Transverse colon (tissue), 4 donors: ENCODE data around the gene NUDT8. TPM values are rescaled to one million over a fixed set of nuclear protein-coding genes. Genes with fewer than 3 reads are reported as not detected.

Experiments used
- DNase-seq: peaks from one replicate; pipeline ENCODE4 v3.0.0-alpha.2; 2019
- H3K27ac ChIP-seq, 4 donors: fragments of 200-600 bp; sonication (generic); 2 replicates each; pipeline ENCODE4 v1.5.1; 2016 to 2018; ENCODE audit warnings: inconsistent platforms in 4 of 4
- H3K27me3 ChIP-seq: fragments of 200-600 bp; sonication (generic); 2 replicates; pipeline ENCODE4 v1.5.1; 2017; ENCODE audit warnings: inconsistent platforms
- H3K36me3 ChIP-seq, 4 donors: fragments of 200-600 bp; sonication (generic); 2 replicates each; pipeline ENCODE4 v1.5.1; 2017 to 2019; ENCODE audit warnings: inconsistent platforms in 4 of 4
- H3K4me1 ChIP-seq, 4 donors: fragments of 200-600 bp; sonication (generic); 2 replicates each; pipeline ENCODE4 v1.5.1; 2017 to 2020; ENCODE audit warnings: inconsistent platforms in 4 of 4
- H3K4me3 ChIP-seq, 4 donors: fragments of 200-600 bp; sonication (generic); 1 replicate in 1 of 4; 2 replicates in 3 of 4; pipeline versions ENCODE4 v1.5.1 to v1.6.1; 2017 to 2019; ENCODE audit warnings: inconsistent platforms in 4 of 4
- H3K9me3 ChIP-seq, 2 donors: fragments of 200-600 bp; sonication (generic); 2 replicates each; pipeline ENCODE4 v1.5.1; 2017 to 2019; ENCODE audit warnings: inconsistent platforms in 2 of 2
- EP300 ChIP-seq: sonication (generic); formaldehyde crosslinking; IDR thresholded peaks from one replicate; pipeline ENCODE4 v1.6.1; 2017; ENCODE audit warnings: antibody characterized with exemption, low read depth
- POLR2A ChIP-seq: fragments of 450-650 bp; IDR thresholded peaks from one replicate; pipeline ENCODE4 v1.6.1; 2016; ENCODE audit warnings: antibody characterized with exemption, mild to moderate bottlenecking, moderate library complexity
- POLR2AphosphoS5 ChIP-seq, 3 donors: sonication (generic); formaldehyde crosslinking; IDR thresholded peaks; one replicate each; pipeline ENCODE4 v1.6.1; 2016; ENCODE audit warnings: antibody characterized with exemption in 3 of 3
- WGBS, 2 donors: methylation state at CpG; one replicate each; pipeline ENCODE4 v1.1.5; 2018; ENCODE audit warnings: low coverage in 1 of 2; 5-methylcytosine and 5-hydroxymethylcytosine counted together
- in situ Hi-C, 4 donors: fragments of 200-750 bp; cut with MboI; loops; one replicate each; pipeline versions ENCODE4 v1.15.0 to v1.15.1; 2017; ENCODE audit warnings: low sequenced_read_pairs in 3 of 4, low pct_ligation_motif_present in 1 of 4, low pct_unique_long_range_greater_than_20kb in 1 of 4
- intact Hi-C: fragments of 100-400 bp; cut with DNase I; formaldehyde crosslinking; loops from one replicate; pipeline ENCODE4 v1.15.1; 2023; ENCODE audit warnings: low total_unique reads
- total RNA-seq, 4 donors: library from RNA; depleted of rRNA; stranded (reverse); fragments of >200 nt; gene quantifications; one replicate each; pipeline ENCODE4 v1.1.0, GENCODE V29; 2016
- TF ChIP-seq, protein P1 (sequence below), 5 experiments: fragments of 200-600 bp in 3 of 5; fragments of 450-650 bp in 2 of 5; sonication (generic) in 3 of 5; IDR thresholded peaks; 1 replicate in 2 of 5; 2 replicates in 3 of 5; pipeline ENCODE4 v1.5.1; 2016 to 2017; ENCODE audit warnings: antibody characterized with exemption in 5 of 5, inconsistent platforms in 3 of 5, mild to moderate bottlenecking in 2 of 5, moderate library complexity in 1 of 5

NUDT8 gene
- total RNA-seq, 4 donors from 2014 or later, result 21.3 to 68.5 (median 26.9) TPM

GRCh38 chr11:67615728-67616430 is 13.9 kb downstream of the NUDT8 start:
- Histone ChIP-seq H3K36me3 (no peaks in the 10 kb centered on the region), H3K4me1 (peaks cover 6 to 13% (median 12%) of the 10 kb centered on the region in 4 donors), H3K27ac (no peak overlapping the region), H3K9me3 (no peaks in the 10 kb centered on the region), H3K27me3 (peaks cover 15% of the 10 kb centered on the region), H3K4me3 (no peak overlapping the region)
- in situ Hi-C loops, result no loop called here
- TF ChIP-seq POLR2A, result no peak
- TF ChIP-seq EP300, result no peak
- no peak for TF ChIP-seq POLR2AphosphoS5 (IDR thresholded peaks at IDR 0.05)
- TF ChIP-seq, protein P1, sequence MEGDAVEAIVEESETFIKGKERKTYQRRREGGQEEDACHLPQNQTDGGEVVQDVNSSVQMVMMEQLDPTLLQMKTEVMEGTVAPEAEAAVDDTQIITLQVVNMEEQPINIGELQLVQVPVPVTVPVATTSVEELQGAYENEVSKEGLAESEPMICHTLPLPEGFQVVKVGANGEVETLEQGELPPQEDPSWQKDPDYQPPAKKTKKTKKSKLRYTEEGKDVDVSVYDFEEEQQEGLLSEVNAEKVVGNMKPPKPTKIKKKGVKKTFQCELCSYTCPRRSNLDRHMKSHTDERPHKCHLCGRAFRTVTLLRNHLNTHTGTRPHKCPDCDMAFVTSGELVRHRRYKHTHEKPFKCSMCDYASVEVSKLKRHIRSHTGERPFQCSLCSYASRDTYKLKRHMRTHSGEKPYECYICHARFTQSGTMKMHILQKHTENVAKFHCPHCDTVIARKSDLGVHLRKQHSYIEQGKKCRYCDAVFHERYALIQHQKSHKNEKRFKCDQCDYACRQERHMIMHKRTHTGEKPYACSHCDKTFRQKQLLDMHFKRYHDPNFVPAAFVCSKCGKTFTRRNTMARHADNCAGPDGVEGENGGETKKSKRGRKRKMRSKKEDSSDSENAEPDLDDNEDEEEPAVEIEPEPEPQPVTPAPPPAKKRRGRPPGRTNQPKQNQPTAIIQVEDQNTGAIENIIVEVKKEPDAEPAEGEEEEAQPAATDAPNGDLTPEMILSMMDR (IDR thresholded peaks at IDR 0.05), result no peak
- WGBS, 2 donors, result 55% methylated on average over 34 of the region's 34 CpGs; no CpG with 5 or more reads in 1 of the 2 donors
- no peak for DNase-seq
- intact Hi-C loops, result no loop called here

- intact Hi-C loops, result no loop called here
- no peaks in the 10 kb centered on the region for H3K9me3 ChIP-seq
- 84% methylated on average over 15 of the region's 18 CpGs; no CpG with 5 or more reads in 1 of the 2 donors for WGBS, 2 donors
- DNase-seq, result peak; percentile 55
- in situ Hi-C loops, result no loop called here
- peaks cover 0 to 3% (median 0%) of the 10 kb centered on the region in 4 donors for H3K36me3 ChIP-seq
- peaks cover 15% of the 10 kb centered on the region for H3K27me3 ChIP-seq
- no peak overlapping the region for H3K4me3 ChIP-seq
- TF ChIP-seq EP300 (no peak), POLR2AphosphoS5 (IDR thresholded peaks at IDR 0.05) (no peak), POLR2A (no peak)
- TF ChIP-seq, protein P1 (IDR thresholded peaks at IDR 0.05), result peak; percentile 27 to 60 (median 52)
- peak overlapping the region; percentile 63 to 77 (median 72) for H3K27ac ChIP-seq
- H3K4me1 ChIP-seq, result peaks cover 6 to 13% (median 12%) of the 10 kb centered on the region in 4 donors
Measured at GRCh38 chr11:67614730-67615714, 14.7 kb downstream of the NUDT8 start.

DNA sequence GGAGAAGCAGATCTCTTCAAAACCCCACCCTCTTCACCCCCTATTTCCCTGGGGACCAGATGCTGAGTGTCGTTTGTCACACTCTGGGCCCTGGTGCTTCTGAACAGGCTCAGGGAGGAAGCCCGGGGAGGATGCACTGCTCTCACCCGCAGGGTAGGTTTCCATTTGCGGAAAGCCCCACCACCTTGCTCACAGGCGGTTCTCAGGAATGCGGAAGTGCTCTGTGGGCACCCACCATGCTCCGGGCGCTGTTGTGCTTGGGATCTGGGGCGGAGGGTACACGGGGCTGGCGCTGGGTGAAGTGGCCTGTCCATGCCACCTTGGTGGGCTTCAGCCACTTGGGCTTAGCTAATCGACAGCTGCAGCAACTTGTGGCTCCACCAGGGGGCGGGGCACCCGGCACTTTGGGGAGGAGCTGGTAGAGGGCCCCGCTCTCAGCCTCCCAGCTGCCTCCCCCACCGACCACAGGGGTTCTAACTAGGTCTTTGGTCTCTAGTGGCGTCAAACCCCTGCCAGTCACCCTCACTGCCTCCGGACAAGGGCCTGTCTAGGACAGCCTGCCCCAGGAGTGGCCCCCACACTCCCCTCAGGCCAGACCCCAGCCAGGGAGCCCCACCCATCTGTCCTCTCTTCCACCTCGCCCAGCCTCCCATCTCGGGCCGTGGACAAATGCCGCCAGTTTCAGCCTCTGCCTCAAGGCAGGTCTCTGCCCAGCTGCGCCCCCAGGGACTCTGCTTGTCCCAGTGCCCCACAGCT is 15.6 kb downstream of the NUDT8 start:
- peak; percentile 59 for TF ChIP-seq POLR2A
- TF ChIP-seq, protein P1 (IDR thresholded peaks at IDR 0.05), result peak; percentile 62 to 73 (median 71)
- no peak for TF ChIP-seq EP300
- TF ChIP-seq POLR2AphosphoS5 (IDR thresholded peaks at IDR 0.05), result peak in 1 of 3 donors; percentile 42
- 18% methylated on average over 21 of the region's 23 CpGs; no CpG with 5 or more reads in 1 of the 2 donors for WGBS, 2 donors
- in situ Hi-C loops, result no loop called here

More for the DNA sequence above, 15.6 kb downstream of the NUDT8 start:
- Histone ChIP-seq H3K4me3 (peak overlapping the region in 3 of 4 donors; percentile 8 to 42 (median 22)), H3K27ac (peak overlapping the region; percentile 63 to 77 (median 72)), H3K36me3 (peaks cover 0 to 3% (median 0%) of the 10 kb centered on the region in 4 donors), H3K4me1 (peaks cover 6 to 13% (median 12%) of the 10 kb centered on the region in 4 donors), H3K27me3 (peaks cover 15% of the 10 kb centered on the region), H3K9me3 (no peaks in the 10 kb centered on the region)
- peak; percentile 77 for DNase-seq
- intact Hi-C loops, result no loop called here
